ENCODE measurements around the gene TLR10.

DNA sequence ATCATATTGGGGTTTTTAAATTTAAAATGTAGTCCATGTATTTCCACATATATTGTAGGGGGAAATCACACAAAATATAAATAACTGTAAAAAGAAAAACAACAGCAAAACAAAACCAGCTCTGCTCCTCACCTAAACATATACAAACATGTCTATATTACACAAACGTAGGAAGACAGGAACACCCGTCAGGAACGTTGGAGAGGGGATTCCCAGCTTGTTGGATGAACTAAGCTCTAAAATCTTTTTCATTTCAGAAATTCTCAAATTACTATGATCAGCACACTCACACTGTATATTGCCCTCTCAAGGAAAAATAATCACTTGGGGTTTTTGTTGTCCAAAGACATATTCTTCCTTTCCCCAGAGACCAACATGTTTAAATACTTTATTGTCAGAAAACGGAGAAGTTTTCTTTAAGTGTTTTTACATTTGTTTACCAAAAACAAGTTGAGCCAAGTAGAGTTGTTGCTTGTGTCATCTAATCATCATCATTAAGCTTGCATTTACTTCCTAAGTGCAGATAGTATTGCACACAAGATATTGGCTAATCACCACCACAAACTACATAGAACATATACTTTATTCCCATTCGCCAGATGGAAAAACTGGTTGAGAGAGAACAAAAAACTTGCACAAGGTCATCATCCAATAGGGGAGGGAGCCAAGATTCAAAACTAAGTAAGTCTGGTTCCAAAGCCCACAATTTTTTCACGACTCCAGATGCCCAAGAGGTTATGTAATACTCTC lies 2.4 kb upstream of the TLR10 start:
- TF ChIP-seq, protein P1, sequence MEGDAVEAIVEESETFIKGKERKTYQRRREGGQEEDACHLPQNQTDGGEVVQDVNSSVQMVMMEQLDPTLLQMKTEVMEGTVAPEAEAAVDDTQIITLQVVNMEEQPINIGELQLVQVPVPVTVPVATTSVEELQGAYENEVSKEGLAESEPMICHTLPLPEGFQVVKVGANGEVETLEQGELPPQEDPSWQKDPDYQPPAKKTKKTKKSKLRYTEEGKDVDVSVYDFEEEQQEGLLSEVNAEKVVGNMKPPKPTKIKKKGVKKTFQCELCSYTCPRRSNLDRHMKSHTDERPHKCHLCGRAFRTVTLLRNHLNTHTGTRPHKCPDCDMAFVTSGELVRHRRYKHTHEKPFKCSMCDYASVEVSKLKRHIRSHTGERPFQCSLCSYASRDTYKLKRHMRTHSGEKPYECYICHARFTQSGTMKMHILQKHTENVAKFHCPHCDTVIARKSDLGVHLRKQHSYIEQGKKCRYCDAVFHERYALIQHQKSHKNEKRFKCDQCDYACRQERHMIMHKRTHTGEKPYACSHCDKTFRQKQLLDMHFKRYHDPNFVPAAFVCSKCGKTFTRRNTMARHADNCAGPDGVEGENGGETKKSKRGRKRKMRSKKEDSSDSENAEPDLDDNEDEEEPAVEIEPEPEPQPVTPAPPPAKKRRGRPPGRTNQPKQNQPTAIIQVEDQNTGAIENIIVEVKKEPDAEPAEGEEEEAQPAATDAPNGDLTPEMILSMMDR (IDR thresholded peaks at IDR 0.05) = no peak
- no peak for TF ChIP-seq POLR2A (IDR thresholded peaks at IDR 0.05)

Measured in heart left ventricle (tissue), 13 donors.